ENCODE data around the gene FOXS1.

FOXS1 gene

GRCh38 chr20:31849306-31849930 is 4.0 kb upstream of the FOXS1 start:
- Histone ChIP-seq H3K9me3 (ENCODE audit: insufficient read depth, low read depth, low read length) (peaks cover 2% of the 10 kb centered on the region), H3K79me2 (ENCODE audit: control insufficient read depth, insufficient read depth, low read length, poor library complexity) (no peaks in the 10 kb centered on the region), H2BK120ac (ENCODE audit: insufficient read depth, low read length, poor library complexity) (no peak overlapping the region), H3K79me1 (ENCODE audit: low read length) (no peaks in the 10 kb centered on the region), H2BK5ac (ENCODE audit: low read depth, low read length, poor library complexity) (no peak overlapping the region), H2AK5ac (ENCODE audit: low read length) (no peak overlapping the region), H3K4me2 (ENCODE audit: low read length) (no peak overlapping the region), H4K91ac (ENCODE audit: low read depth, low read length) (no peak overlapping the region), H3K14ac (ENCODE audit: low read length) (no peak overlapping the region), H3K27me3 (ENCODE audit: insufficient read depth, low read length) (peaks cover 2% of the 10 kb centered on the region), H3K4me3 (ENCODE audit: low read depth, low read length) (no peak overlapping the region), H4K12ac (ENCODE audit: low read depth, low read length) (no peak overlapping the region), H2BK12ac (ENCODE audit: low read length) (no peak overlapping the region), H2AFZ (ENCODE audit: insufficient read depth, low read length, poor library complexity) (no peak overlapping the region), H3K4me1 (ENCODE audit: control insufficient read depth in 1 of 2, insufficient read depth in 2 of 2, low read length in 2 of 2) (peaks cover 0 to 2% of the 10 kb centered on the region in 2 experiments), H3K18ac (ENCODE audit: low read length) (no peak overlapping the region), H3K36me3 (ENCODE audit: control insufficient read depth in 1 of 2, insufficient read depth in 2 of 2, low read length in 2 of 2) (no peaks in the 10 kb centered on the region), H3K4ac (ENCODE audit: low read depth, low read length) (no peak overlapping the region), H3K9ac (ENCODE audit: low read length) (no peak overlapping the region), H3K23ac (ENCODE audit: low read length) (no peak overlapping the region), H4K8ac (ENCODE audit: low read depth, low read length) (no peak overlapping the region), H3K27ac (ENCODE audit: low read depth, low read length) (no peak overlapping the region)
- no CpG with 5 or more reads among the region's 45 CpGs for WGBS (ENCODE audit: extremely low coverage, insufficient coverage, insufficient read length)
- no peak for DNase-seq

GRCh38 chr20:31848088-31848999 is 2.9 kb upstream of the FOXS1 start:
- Histone ChIP-seq H3K18ac (ENCODE audit: low read length) (no peak overlapping the region), H3K4ac (ENCODE audit: low read depth, low read length) (no peak overlapping the region), H3K23ac (ENCODE audit: low read length) (no peak overlapping the region), H2BK5ac (ENCODE audit: low read depth, low read length, poor library complexity) (no peak overlapping the region), H3K9me3 (ENCODE audit: insufficient read depth, low read depth, low read length) (peaks cover 2% of the 10 kb centered on the region), H3K9ac (ENCODE audit: low read length) (no peak overlapping the region), H3K79me2 (ENCODE audit: control insufficient read depth, insufficient read depth, low read length, poor library complexity) (no peaks in the 10 kb centered on the region), H3K14ac (ENCODE audit: low read length) (no peak overlapping the region), H2AFZ (ENCODE audit: insufficient read depth, low read length, poor library complexity) (no peak overlapping the region), H2BK120ac (ENCODE audit: insufficient read depth, low read length, poor library complexity) (no peak overlapping the region), H4K8ac (ENCODE audit: low read depth, low read length) (no peak overlapping the region), H3K79me1 (ENCODE audit: low read length) (no peaks in the 10 kb centered on the region), H3K4me1 (ENCODE audit: control insufficient read depth in 1 of 2, insufficient read depth in 2 of 2, low read length in 2 of 2) (peaks cover 2 to 3% of the 10 kb centered on the region in 2 experiments), H3K4me3 (ENCODE audit: low read depth, low read length) (no peak overlapping the region), H3K36me3 (ENCODE audit: control insufficient read depth in 1 of 2, insufficient read depth in 2 of 2, low read length in 2 of 2) (no peaks in the 10 kb centered on the region), H4K91ac (ENCODE audit: low read depth, low read length) (no peak overlapping the region), H2BK12ac (ENCODE audit: low read length) (no peak overlapping the region), H3K27ac (ENCODE audit: low read depth, low read length) (no peak overlapping the region), H3K27me3 (ENCODE audit: insufficient read depth, low read length) (peaks cover 2% of the 10 kb centered on the region), H2AK5ac (ENCODE audit: low read length) (no peak overlapping the region), H3K4me2 (ENCODE audit: low read length) (no peak overlapping the region), H4K12ac (ENCODE audit: low read depth, low read length) (no peak overlapping the region)
- no peak for DNase-seq
- no CpG with 5 or more reads among the region's 32 CpGs for WGBS (ENCODE audit: extremely low coverage, insufficient coverage, insufficient read length)

DNA sequence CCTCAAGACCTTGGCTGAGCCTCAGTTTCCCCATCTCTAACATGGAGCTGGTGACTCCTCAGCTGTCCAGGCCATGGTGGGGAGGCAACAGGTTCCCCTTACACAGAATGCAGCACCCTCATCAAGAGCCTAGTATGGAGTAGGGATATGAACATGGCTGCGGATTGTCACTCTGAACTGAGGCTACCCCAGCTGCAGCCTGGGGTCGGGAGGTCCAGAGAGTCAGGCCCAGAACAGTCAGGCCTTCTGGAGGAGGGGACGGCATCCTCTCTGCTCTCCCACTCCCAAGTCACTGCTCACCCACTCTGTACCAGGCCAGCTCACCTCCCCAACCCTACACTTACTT is 1.4 kb upstream of the FOXS1 start:
- H3K79me2 ChIP-seq (ENCODE audit: control insufficient read depth, insufficient read depth, low read length, poor library complexity): no peaks in the 10 kb centered on the region
- no peak overlapping the region for H3K23ac ChIP-seq (ENCODE audit: low read length)
- no peak overlapping the region for H4K12ac ChIP-seq (ENCODE audit: low read depth, low read length)
- H2BK120ac ChIP-seq (ENCODE audit: insufficient read depth, low read length, poor library complexity): no peak overlapping the region
- no peak overlapping the region for H3K4me3 ChIP-seq (ENCODE audit: low read depth, low read length)
- H2BK5ac ChIP-seq (ENCODE audit: low read depth, low read length, poor library complexity): no peak overlapping the region
- H2AFZ ChIP-seq (ENCODE audit: insufficient read depth, low read length, poor library complexity): no peak overlapping the region
- H3K4me1 ChIP-seq (ENCODE audit: control insufficient read depth in 1 of 2, insufficient read depth in 2 of 2, low read length in 2 of 2): peaks cover 9 to 19% of the 10 kb centered on the region in 2 experiments
- no peak overlapping the region for H4K8ac ChIP-seq (ENCODE audit: low read depth, low read length)
- peaks cover 2% of the 10 kb centered on the region for H3K9me3 ChIP-seq (ENCODE audit: insufficient read depth, low read depth, low read length)
- H3K18ac ChIP-seq (ENCODE audit: low read length): no peak overlapping the region
- WGBS (ENCODE audit: extremely low coverage, insufficient coverage, insufficient read length): no CpG with 5 or more reads among the region's 3 CpGs
- H2AK5ac ChIP-seq (ENCODE audit: low read length): no peak overlapping the region
- no peak overlapping the region for H3K14ac ChIP-seq (ENCODE audit: low read length)
- no peak overlapping the region for H3K4me2 ChIP-seq (ENCODE audit: low read length)
- H3K79me1 ChIP-seq (ENCODE audit: low read length): no peaks in the 10 kb centered on the region
- no peak overlapping the region for H3K4ac ChIP-seq (ENCODE audit: low read depth, low read length)
- H3K27ac ChIP-seq (ENCODE audit: low read depth, low read length): no peak overlapping the region
- no peak overlapping the region for H4K91ac ChIP-seq (ENCODE audit: low read depth, low read length)
- no peak overlapping the region for H2BK12ac ChIP-seq (ENCODE audit: low read length)
- H3K27me3 ChIP-seq (ENCODE audit: insufficient read depth, low read length): peaks cover 2% of the 10 kb centered on the region
- no peaks in the 10 kb centered on the region for H3K36me3 ChIP-seq (ENCODE audit: control insufficient read depth in 1 of 2, insufficient read depth in 2 of 2, low read length in 2 of 2)
- H3K9ac ChIP-seq (ENCODE audit: low read length): no peak overlapping the region
- no peak for DNase-seq

DNA sequence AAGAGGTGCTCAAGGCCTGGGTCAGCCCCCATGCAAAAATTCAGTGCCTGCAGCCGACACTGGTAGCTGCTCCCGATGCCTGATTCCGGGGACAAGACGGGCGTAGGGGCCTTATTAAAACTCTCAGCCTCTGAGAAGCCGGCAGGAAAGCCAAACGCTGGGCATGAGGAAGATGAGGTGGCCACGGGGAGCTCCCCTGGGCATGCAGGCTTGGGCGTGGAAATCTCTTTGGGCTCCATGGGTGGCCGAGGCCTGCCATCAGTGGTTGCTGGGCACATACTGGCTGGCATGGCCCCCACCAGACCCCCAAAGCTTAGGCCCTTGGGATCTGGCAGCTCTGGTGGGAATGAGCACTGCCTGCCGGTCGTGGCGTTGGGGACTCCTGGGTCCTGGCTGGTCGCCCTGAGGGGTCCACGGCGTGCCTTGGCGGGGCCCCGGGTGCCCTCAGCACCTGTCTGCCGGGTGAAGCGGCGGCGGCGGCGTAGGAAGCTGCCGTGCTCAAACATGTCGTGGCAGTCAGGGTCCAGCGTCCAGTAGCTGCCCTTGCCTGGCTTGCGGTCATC is 586 bp downstream of the FOXS1 start:
- Histone ChIP-seq H3K79me1 (ENCODE audit: low read length) (no peaks in the 10 kb centered on the region), H4K12ac (ENCODE audit: low read depth, low read length) (no peak overlapping the region), H3K9ac (ENCODE audit: low read length) (no peak overlapping the region), H3K14ac (ENCODE audit: low read length) (no peak overlapping the region), H4K91ac (ENCODE audit: low read depth, low read length) (no peak overlapping the region), H3K9me3 (ENCODE audit: insufficient read depth, low read depth, low read length) (peaks cover 2% of the 10 kb centered on the region), H2BK12ac (ENCODE audit: low read length) (no peak overlapping the region), H4K8ac (ENCODE audit: low read depth, low read length) (no peak overlapping the region), H3K4me3 (ENCODE audit: low read depth, low read length) (no peak overlapping the region), H3K27ac (ENCODE audit: low read depth, low read length) (no peak overlapping the region), H3K36me3 (ENCODE audit: control insufficient read depth in 1 of 2, insufficient read depth in 2 of 2, low read length in 2 of 2) (no peaks in the 10 kb centered on the region), H2BK120ac (ENCODE audit: insufficient read depth, low read length, poor library complexity) (no peak overlapping the region), H3K4me2 (ENCODE audit: low read length) (no peak overlapping the region), H3K79me2 (ENCODE audit: control insufficient read depth, insufficient read depth, low read length, poor library complexity) (no peaks in the 10 kb centered on the region), H3K4me1 (ENCODE audit: control insufficient read depth in 1 of 2, insufficient read depth in 2 of 2, low read length in 2 of 2) (peaks cover 9 to 21% of the 10 kb centered on the region in 2 experiments), H2AFZ (ENCODE audit: insufficient read depth, low read length, poor library complexity) (no peak overlapping the region), H2AK5ac (ENCODE audit: low read length) (no peak overlapping the region), H3K4ac (ENCODE audit: low read depth, low read length) (no peak overlapping the region), H2BK5ac (ENCODE audit: low read depth, low read length, poor library complexity) (no peak overlapping the region), H3K23ac (ENCODE audit: low read length) (no peak overlapping the region), H3K27me3 (ENCODE audit: insufficient read depth, low read length) (no peaks in the 10 kb centered on the region), H3K18ac (ENCODE audit: low read length) (no peak overlapping the region)
- no CpG with 5 or more reads among the region's 28 CpGs for WGBS (ENCODE audit: extremely low coverage, insufficient coverage, insufficient read length)
- no peak for DNase-seq
